NCI-H146 treated with DMSO at 0.1 percent for 48 hours (cell line): ENCODE measurements around the gene SPEF1.
"Not testable (repeated sequence)": the region's sequence is repeated elsewhere in the genome, so short reads cannot be mapped to it uniquely, and the experiment has no call there.

Experiments
- DNase-seq: peaks from one replicate; lab custom pipeline; 2025; ENCODE audit not compliant: unreplicated experiment; lab: John Stamatoyannopoulos, UW

SPEF1 gene

GRCh38 chr20:3789201-3789600 lies 8.0 kb upstream of the SPEF1 start:
- not testable (repeated sequence) for DNase-seq

DNA sequence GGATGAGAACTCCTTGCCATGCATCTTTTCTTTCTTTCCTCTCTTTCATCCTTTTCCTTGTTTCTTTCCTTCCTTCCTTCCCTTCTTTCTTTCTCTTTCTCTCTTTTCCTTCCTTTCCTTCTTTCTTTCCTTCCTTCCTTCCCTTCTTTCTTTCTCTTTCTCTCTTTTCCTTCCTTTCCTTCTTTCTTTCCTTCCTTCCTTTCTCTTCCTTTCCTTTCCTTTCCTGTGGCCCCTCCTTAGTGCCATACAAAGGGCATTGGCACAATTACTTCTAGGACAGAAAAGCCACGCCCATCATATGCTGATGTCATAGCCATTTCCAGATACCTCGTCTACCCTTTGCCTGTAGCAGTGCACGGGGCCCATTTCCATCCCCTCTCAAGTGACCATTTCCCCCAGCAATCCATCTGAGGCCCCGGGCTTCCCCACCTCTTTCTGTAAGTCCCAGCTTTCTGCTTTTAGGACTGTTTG lies 7.5 kb upstream of the SPEF1 start:
- DNase-seq: no peak

DNA sequence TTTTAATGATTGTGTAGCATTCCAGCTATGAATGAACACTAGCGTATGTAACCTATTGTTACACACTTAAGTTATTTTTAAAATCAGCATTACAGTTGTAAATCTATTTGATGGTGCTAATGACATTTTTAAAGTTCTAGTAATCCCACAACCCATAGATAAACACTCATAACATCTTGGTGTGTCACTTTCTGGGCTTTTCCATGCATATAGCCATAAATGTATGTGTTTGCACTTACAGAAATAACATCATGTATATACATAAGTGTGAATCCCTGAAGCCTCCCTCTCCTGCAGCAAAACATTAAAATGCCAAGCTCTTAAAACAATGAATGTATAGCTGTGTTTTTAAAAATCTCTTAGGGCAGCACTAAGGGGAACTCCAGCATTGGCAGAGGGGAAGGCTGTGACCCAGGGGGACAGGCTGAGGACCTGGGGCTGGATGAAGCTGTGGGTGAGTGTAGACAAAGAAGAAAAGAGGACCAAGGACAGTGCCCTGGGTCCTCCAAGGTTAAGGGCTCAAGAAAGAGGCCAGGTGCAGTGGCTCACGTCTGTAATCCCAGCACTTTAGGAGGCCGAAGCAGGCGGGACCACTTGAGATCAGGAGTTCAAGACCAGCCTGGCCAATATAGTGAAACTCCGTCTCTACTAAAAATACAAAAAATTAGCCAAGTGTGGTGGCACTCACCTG lies 6.2 kb upstream of the SPEF1 start:
- no peak for DNase-seq

DNA sequence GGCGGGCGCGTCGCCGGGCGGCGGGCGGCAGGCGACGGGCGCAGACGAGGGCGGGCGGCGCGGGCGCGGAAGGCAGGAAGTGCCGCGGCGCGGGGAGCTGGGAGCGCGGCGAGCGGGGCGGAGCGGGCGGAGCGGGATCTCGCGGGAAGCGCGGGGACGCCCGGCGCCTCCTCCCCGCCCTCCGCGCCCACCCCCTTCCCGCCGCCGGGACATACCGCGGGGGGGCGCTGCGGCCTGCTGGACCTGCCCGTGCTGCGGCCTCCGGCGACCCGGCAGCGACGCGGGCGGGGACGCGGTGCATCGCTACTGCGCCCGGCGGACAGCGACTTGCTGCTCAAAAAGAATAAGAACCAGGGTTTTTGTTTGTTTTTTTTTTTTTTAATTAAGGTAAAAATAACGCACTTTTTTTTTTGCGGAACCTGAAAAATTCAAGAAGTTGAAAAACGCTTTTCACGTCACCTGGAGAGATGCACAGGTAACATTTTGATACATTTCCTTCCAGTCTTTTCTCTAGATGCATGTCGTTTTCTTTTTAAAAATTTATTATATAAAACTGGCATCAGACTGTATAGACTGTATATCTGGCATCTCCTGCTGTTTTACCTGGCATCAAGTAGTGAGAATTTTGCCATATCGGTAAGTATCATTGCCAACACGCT lies 5.5 kb upstream of the SPEF1 start, which contains the start of gene CENPB:
Gene CENPB, minus strand, starts transcription at position 76 of the 659 bp plus-strand sequence. CDS start 257 bp downstream, outside the sequence.
- peak; percentile 76 for DNase-seq

GRCh38 chr20:3786126-3786484 lies 4.9 kb upstream of the SPEF1 start:
- peak; percentile 24 for DNase-seq

DNA sequence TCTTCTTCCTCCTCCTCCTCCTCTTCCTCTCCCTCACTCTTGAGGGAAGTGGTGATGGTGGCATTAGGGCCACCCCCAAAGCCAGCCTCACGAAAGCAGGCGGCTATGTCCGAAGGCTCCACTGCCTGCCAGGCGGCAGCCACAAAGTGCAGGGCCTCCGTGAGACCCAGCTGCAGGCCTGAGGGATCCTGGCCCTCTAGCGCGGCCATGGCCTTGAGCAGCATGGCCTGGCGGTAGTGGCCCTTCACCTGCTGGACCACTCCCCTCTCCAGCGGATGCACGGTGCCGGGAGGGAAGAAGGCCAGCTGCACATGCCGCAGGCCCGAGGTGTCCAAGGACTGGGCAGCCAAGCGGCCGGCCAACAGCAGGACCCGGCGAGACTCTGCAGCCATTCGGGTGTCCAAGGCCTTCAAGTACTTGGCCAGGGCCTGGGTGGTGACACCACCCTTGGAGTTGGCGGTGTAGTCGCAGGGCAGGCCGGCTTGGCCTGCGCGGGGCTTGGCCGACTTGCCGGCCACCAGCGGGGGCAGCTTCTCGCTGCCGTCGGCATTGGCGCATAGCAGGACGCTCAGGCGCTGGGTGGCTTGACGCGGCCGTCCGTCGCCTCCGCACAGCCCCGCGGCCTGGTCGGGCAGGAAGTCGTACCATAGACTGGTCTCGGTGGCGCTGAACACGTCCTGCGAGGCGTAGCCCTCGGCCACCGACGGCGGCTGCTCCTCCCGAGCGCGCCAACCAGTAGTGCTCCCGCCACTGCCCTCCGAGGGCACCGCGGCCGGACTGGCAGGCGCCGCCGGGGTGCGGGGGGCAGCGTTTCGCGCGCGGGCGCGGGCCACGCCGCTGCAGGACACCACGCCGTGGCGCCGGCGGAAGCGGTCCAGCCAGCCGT lies 4.2 kb upstream of the SPEF1 start:
- no peak for DNase-seq

GRCh38 chr20:3784863-3785239 lies 3.6 kb upstream of the SPEF1 start:
- no peak for DNase-seq

DNA sequence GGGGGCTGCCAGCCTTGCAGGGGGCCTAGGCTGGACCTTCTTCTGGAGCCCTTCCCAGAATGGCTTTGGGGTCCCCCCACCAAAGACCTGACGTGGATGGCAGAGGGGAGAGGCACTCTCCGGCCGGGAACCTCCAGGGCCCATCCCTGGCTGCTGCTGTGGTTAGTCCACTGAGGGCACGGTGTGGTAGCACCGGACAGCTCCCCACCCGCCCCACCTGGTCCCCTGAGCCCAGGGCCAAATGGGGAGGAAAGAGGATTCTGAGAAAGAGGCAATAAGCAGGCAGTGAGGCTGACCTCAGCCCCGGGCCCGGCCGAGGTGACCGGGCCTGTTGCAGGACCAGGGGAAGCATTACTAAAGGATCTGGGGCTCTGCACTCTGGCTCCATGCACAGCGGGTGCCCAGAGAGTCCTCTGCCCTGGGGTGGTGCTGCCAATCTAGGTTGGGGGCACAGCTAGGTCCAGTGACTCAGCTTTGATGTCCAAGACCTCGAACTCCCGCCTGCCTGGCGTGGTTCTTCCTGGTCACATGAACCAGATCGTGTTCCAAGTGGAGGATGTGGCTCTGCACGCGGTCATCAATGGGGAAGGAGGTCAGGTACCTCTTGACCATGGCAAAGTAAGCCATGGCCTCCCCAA lies 3.1 kb upstream of the SPEF1 start:
- DNase-seq: no peak

- no peak for DNase-seq
These were observed 2.4 kb upstream of the SPEF1 start for GRCh38 chr20:3783511-3784195.

DNA sequence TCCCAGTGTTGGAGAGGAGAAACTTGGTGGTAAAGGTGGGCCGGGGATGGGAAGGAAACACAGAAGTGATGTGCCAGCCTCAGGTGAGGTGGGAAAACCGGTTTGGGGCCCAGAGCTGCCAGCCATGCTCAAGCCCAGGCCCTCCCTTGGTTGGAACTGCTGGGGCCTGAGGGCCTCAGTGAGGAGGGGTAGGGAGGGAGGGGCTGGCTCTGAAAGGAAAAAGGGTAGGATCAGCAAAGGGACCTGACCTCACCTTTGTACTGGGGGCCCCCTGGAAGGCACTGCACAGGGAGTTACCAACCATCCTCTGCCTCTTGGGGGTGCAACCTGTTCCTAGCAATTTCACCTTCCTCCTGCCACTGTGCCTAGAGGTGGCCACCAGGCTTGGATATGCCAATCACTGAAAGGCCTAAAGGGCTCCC lies 1.8 kb upstream of the SPEF1 start:
- DNase-seq: no peak

DNA sequence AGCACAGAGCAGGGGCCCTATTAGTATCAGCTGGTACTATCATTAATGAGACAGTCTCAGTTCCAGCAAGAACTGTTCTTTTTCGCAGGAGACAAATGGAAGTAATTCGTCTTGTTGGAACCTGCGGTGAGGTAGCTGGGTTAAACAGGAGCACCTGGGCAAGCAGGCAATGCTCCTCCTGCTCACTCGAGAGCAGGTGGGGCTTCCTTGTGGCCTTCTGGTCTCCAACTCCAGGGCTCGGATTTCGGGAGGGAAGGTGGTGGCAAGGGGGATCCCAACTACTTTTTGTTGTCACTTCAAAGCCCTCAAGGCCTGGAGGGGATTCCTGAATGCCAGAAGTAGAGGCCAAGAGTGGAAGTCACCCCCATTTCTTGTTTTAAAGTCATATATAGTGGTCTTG lies 1.3 kb upstream of the SPEF1 start:
- no peak for DNase-seq

DNA sequence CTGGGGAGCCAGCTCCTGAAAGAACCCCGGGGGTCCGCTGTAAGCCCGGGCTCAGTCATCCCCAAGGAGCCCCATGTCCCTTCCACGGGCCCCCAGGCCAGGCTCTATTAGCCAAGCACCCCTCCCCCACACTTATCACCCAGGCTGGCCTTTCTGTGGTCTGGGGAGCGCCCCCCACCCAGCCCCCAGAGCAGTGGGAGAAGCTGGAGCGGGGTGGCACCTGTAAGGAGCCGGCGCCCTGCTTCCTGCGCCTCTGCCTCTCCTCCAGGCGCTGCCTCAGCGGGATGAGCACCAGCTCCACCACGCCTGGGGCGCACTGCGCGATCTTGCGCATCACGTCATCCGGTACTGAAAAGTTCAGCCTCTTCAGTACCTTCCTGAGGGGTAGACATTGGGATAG lies 2.3 kb downstream of the SPEF1 start:
- no peak for DNase-seq

- DNase-seq: peak; percentile 53
These were observed 3.3 kb downstream of the SPEF1 start for GRCh38 chr20:3777716-3778629.

- DNase-seq: no peak
These were observed 3.9 kb downstream of the SPEF1 start for GRCh38 chr20:3777381-3777715.

DNA sequence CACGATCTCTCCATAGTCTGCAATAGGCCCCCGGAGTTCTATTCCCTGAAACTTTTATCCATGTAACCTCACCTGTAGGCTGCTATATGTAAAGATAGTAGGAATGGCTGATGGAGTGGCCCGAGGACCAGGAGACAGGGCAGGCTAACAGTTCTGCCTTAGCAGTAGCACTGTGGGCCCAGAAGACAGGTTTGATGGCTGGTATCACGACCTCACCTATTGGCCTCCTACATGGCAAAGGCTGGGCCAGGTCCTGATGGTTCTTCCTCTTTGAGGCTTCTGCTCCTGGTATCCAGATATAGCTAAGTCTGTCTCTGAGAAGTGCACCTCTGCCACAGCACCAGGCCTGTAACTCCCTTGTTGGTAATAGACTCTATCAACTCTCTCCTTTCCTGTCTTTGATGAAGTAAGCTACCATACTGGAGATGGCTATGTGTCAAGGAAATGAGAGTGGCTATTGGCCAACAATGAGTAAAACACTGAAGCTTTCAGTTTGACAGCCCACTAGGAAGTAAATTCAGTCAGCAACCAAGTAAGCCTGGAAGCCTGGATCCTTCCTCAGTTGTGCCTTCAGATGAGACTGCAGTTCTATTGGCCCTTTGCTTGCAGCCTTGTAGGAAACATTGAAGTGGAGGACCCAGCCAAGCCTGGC lies 5.7 kb downstream of the SPEF1 start:
- DNase-seq: no peak

- no peak for DNase-seq
These were observed 9.6 kb downstream of the SPEF1 start for GRCh38 chr20:3771552-3772058.

DNA sequence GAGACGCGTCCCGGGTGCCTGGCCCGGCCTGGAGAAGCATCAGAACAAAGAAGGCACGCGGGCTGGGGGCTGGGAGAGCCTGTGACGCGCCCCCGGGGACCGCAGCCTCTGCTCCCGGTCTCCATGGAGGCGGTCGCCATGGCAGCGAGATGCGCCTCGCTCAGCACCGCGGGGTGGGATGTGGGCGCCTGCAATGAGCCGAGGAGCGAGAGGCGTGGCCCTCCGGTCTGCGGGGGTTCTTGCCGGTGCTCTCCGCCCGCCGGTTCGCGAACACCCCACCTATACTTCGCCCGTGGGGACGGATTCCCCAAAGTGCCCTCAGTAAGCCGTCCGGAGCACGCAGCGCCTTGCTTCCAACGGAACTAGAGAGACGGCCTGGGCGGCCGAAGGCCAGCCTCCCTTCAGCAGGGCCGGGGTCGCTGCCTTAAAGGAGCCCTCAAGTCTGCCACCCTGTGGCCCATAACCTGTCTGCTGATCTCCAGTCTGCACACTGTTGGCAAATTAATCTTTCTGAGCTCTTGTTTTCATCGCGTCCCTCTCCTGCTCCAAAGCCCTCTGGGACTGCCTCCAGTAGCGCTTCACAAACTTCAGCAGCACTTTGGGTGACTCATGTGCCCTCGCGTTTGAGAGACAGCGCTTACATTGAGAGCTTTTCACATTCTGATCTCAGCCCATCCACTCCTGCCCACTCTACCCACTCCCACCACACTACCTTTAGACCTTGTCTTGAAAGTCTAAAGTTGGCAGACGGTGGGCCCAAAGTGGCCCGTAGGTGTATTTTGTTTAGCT lies 12.7 kb downstream of the SPEF1 start:
- DNase-seq: peak; percentile 63
